PFSK-1 (cell line): Measurements from ENCODE around the gene EGLN3.

Source experiments
- POLR2AphosphoS5 ChIP-seq: IDR thresholded peaks from 2 replicates; pipeline ENCODE4 v1.6.1; 2012; ENCODE audit warnings: low read depth, mild to moderate bottlenecking, control low read depth, low read length, moderate library complexity
- REST ChIP-seq, 2 experiments: IDR thresholded peaks; 2 replicates each; pipeline versions ENCODE4 v1.6.1 to v1.8.0; 2011 to 2012; ENCODE audit warnings: low read depth in 2 of 2, low read length in 2 of 2, control low read depth in 1 of 2, inconsistent platforms in 1 of 2, mild to moderate bottlenecking in 1 of 2, moderate library complexity in 1 of 2; ENCODE audit not compliant: insufficient read depth in 1 of 2
- SIN3A ChIP-seq: IDR thresholded peaks from 2 replicates; pipeline ENCODE4 v1.6.1; 2012; ENCODE audit warnings: mild to moderate bottlenecking, low read length, moderate library complexity, borderline replicate concordance; ENCODE audit not compliant: insufficient read depth

DNA sequence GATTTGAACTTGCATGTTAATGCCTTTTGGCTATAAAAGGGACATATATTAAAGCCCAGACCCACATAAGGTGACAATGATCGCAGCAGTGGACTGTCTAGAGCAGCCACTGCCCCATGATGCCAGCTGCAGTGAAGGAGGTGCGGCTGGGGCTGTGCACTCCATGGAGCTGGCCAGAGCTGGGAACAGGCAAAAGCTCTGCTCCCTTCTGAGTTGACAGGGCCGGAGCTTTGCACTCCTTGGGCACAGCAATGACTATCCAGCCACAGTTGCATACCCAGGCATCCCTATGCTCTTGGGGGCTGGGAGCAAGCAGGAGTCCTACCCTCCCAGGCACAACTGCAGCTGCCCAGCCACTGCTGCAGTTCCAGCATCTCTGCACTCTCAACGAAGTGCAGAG lies 50.2 kb downstream of the EGLN3 start:
- TF ChIP-seq SIN3A = no peak
- no peak for TF ChIP-seq REST (IDR thresholded peaks at IDR 0.05; ENCODE audit: insufficient read depth in 1 of 2, low read depth in 2 of 2, low read length in 2 of 2)
- TF ChIP-seq POLR2AphosphoS5 = no peak
